Transverse colon (tissue), 4 donors: Measurements from ENCODE around the gene NTF3. TPM values are rescaled to one million over a fixed set of nuclear protein-coding genes. Genes with fewer than 3 reads are reported as not detected.

ENCODE experiments used
- DNase-seq: peaks from one replicate; pipeline ENCODE4 v3.0.0-alpha.2; 2019
- H3K27ac ChIP-seq, 4 donors: fragments of 200-600 bp; sonication (generic); 2 replicates each; pipeline ENCODE4 v1.5.1; 2016 to 2018; ENCODE audit warnings: inconsistent platforms in 4 of 4
- H3K27me3 ChIP-seq: fragments of 200-600 bp; sonication (generic); 2 replicates; pipeline ENCODE4 v1.5.1; 2017; ENCODE audit warnings: inconsistent platforms
- H3K36me3 ChIP-seq, 4 donors: fragments of 200-600 bp; sonication (generic); 2 replicates each; pipeline ENCODE4 v1.5.1; 2017 to 2019; ENCODE audit warnings: inconsistent platforms in 4 of 4
- H3K4me1 ChIP-seq, 4 donors: fragments of 200-600 bp; sonication (generic); 2 replicates each; pipeline ENCODE4 v1.5.1; 2017 to 2020; ENCODE audit warnings: inconsistent platforms in 4 of 4
- H3K4me3 ChIP-seq, 4 donors: fragments of 200-600 bp; sonication (generic); 1 replicate in 1 of 4; 2 replicates in 3 of 4; pipeline versions ENCODE4 v1.5.1 to v1.6.1; 2017 to 2019; ENCODE audit warnings: inconsistent platforms in 4 of 4
- H3K9me3 ChIP-seq, 2 donors: fragments of 200-600 bp; sonication (generic); 2 replicates each; pipeline ENCODE4 v1.5.1; 2017 to 2019; ENCODE audit warnings: inconsistent platforms in 2 of 2
- EP300 ChIP-seq: sonication (generic); formaldehyde crosslinking; IDR thresholded peaks from one replicate; pipeline ENCODE4 v1.6.1; 2017; ENCODE audit warnings: antibody characterized with exemption, low read depth
- POLR2A ChIP-seq: fragments of 450-650 bp; IDR thresholded peaks from one replicate; pipeline ENCODE4 v1.6.1; 2016; ENCODE audit warnings: antibody characterized with exemption, mild to moderate bottlenecking, moderate library complexity
- POLR2AphosphoS5 ChIP-seq, 3 donors: sonication (generic); formaldehyde crosslinking; IDR thresholded peaks; one replicate each; pipeline ENCODE4 v1.6.1; 2016; ENCODE audit warnings: antibody characterized with exemption in 3 of 3
- WGBS, 2 donors: methylation state at CpG; one replicate each; pipeline ENCODE4 v1.1.5; 2018; ENCODE audit warnings: low coverage in 1 of 2; 5-methylcytosine and 5-hydroxymethylcytosine counted together
- in situ Hi-C, 4 donors: fragments of 200-750 bp; cut with MboI; loops; one replicate each; pipeline versions ENCODE4 v1.15.0 to v1.15.1; 2017; ENCODE audit warnings: low sequenced_read_pairs in 3 of 4, low pct_ligation_motif_present in 1 of 4, low pct_unique_long_range_greater_than_20kb in 1 of 4
- intact Hi-C: fragments of 100-400 bp; cut with DNase I; formaldehyde crosslinking; loops from one replicate; pipeline ENCODE4 v1.15.1; 2023; ENCODE audit warnings: low total_unique reads
- total RNA-seq, 4 donors: library from RNA; depleted of rRNA; stranded (reverse); fragments of >200 nt; gene quantifications; one replicate each; pipeline ENCODE4 v1.1.0, GENCODE V29; 2016
- TF ChIP-seq, protein P1 (sequence below), 5 experiments: fragments of 200-600 bp in 3 of 5; fragments of 450-650 bp in 2 of 5; sonication (generic) in 3 of 5; IDR thresholded peaks; 1 replicate in 2 of 5; 2 replicates in 3 of 5; pipeline ENCODE4 v1.5.1; 2016 to 2017; ENCODE audit warnings: antibody characterized with exemption in 5 of 5, inconsistent platforms in 3 of 5, mild to moderate bottlenecking in 2 of 5, moderate library complexity in 1 of 5

NTF3 gene
- total RNA-seq, 4 donors from 2014 or later: 0.68 TPM; not detected in 3

DNA sequence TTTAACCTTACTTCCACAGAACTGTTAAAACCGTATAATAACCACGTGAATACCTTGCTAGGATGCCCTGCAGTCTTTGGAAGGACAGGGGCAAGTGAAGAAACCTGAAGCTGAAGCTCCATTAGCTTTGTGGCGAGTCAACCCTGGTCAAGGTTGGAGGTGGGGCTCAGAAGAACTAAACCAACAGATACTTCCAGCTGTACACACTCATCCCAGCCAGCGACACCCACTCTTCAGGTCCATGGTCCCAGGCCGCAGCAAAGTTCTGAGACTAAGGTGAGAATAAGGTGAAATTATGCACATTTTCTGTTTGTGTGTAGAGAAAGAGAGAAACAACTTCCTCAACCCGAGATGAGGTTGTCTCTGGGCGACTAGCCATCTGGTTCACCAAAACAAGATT, 77.6 kb downstream of the NTF3 start:
- no peaks in the 10 kb centered on the region for H3K27me3 ChIP-seq
- H3K27ac ChIP-seq: no peak overlapping the region
- in situ Hi-C loops: no loop called here
- 76 to 97% methylated on average over 5 to 7 of the region's 7 CpGs for WGBS, 2 donors
- no peaks in the 10 kb centered on the region for H3K36me3 ChIP-seq
- DNase-seq: no peak
- H3K4me1 ChIP-seq: peaks cover 0 to 11% (median 4%) of the 10 kb centered on the region in 4 donors
- H3K4me3 ChIP-seq: no peak overlapping the region
- H3K9me3 ChIP-seq: no peaks in the 10 kb centered on the region
- no peak for TF ChIP-seq POLR2A
- no peak for TF ChIP-seq POLR2AphosphoS5 (IDR thresholded peaks at IDR 0.05)
- TF ChIP-seq, protein P1, sequence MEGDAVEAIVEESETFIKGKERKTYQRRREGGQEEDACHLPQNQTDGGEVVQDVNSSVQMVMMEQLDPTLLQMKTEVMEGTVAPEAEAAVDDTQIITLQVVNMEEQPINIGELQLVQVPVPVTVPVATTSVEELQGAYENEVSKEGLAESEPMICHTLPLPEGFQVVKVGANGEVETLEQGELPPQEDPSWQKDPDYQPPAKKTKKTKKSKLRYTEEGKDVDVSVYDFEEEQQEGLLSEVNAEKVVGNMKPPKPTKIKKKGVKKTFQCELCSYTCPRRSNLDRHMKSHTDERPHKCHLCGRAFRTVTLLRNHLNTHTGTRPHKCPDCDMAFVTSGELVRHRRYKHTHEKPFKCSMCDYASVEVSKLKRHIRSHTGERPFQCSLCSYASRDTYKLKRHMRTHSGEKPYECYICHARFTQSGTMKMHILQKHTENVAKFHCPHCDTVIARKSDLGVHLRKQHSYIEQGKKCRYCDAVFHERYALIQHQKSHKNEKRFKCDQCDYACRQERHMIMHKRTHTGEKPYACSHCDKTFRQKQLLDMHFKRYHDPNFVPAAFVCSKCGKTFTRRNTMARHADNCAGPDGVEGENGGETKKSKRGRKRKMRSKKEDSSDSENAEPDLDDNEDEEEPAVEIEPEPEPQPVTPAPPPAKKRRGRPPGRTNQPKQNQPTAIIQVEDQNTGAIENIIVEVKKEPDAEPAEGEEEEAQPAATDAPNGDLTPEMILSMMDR (IDR thresholded peaks at IDR 0.05): no peak
- TF ChIP-seq EP300: no peak
- intact Hi-C loops: no loop called here

DNA sequence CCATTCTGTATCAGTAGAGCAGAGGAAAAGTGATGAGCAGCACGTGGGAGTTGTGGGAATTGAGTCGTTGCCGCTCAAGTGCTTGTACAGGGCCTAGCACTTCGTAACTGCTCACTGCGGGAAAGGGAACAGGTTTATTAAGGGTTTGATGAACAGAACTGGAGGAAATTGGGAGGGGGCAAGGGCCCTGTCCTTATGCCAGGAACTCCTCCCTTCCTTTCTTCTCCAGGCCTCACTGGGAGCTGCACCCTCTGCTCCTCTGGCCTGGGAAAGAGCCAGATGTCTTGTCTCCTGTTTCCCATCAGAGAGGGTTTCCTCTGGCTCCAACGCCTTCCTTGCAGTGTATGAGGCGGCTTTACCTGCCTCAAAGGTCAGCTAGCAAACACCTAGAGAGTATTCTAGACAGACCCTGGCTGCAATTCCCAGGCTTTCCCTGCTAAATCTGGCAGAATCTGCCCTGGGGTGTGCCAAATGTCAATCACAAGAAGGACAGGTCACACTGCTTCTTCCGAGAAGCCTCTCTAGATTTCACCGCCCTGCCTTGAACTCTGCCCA, 78.4 kb downstream of the NTF3 start:
- 69 to 91% methylated on average over 4 to 9 of the region's 9 CpGs for WGBS, 2 donors
- H3K4me1 ChIP-seq: peaks cover 0 to 11% (median 3%) of the 10 kb centered on the region in 4 donors
- H3K36me3 ChIP-seq: no peaks in the 10 kb centered on the region
- TF ChIP-seq EP300 (no peak), POLR2AphosphoS5 (IDR thresholded peaks at IDR 0.05) (no peak), POLR2A (no peak)
- TF ChIP-seq, protein P1 (IDR thresholded peaks at IDR 0.05): no peak
- no peaks in the 10 kb centered on the region for H3K27me3 ChIP-seq
- H3K9me3 ChIP-seq: no peaks in the 10 kb centered on the region
- no peak for DNase-seq
- in situ Hi-C loops (no loop called here), intact Hi-C loops (no loop called here)
- H3K4me3 ChIP-seq: no peak overlapping the region
- no peak overlapping the region for H3K27ac ChIP-seq

DNA sequence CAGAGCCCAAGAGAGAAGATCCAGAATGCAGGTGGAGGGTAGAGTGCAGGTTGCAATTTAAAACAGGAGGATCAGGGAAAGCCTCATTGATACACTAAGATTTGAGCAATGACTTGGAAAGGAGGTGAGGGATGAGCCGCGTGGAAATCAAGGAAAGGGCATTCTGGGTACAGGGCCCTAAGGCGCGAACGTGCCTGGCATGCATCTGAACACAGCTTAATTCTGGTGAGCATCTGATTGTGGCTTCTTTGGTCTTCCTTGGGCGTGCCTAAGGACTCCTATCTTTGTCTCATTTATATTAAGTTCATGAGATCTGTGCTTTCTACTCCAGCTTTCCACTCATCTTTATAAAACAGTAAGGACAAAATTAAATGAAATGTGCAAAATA, 79.3 kb downstream of the NTF3 start:
- in situ Hi-C loops (no loop called here), intact Hi-C loops (no loop called here)
- Histone ChIP-seq H3K27ac (no peak overlapping the region), H3K27me3 (no peaks in the 10 kb centered on the region), H3K36me3 (no peaks in the 10 kb centered on the region), H3K4me3 (no peak overlapping the region), H3K9me3 (no peaks in the 10 kb centered on the region), H3K4me1 (peaks cover 0 to 11% (median 3%) of the 10 kb centered on the region in 4 donors)
- TF ChIP-seq POLR2AphosphoS5 (IDR thresholded peaks at IDR 0.05): no peak
- TF ChIP-seq, protein P1 (IDR thresholded peaks at IDR 0.05): no peak
- no peak for TF ChIP-seq EP300
- WGBS, 2 donors: 62 to 76% methylated on average over 6 of the region's 6 CpGs
- no peak for DNase-seq

DNA sequence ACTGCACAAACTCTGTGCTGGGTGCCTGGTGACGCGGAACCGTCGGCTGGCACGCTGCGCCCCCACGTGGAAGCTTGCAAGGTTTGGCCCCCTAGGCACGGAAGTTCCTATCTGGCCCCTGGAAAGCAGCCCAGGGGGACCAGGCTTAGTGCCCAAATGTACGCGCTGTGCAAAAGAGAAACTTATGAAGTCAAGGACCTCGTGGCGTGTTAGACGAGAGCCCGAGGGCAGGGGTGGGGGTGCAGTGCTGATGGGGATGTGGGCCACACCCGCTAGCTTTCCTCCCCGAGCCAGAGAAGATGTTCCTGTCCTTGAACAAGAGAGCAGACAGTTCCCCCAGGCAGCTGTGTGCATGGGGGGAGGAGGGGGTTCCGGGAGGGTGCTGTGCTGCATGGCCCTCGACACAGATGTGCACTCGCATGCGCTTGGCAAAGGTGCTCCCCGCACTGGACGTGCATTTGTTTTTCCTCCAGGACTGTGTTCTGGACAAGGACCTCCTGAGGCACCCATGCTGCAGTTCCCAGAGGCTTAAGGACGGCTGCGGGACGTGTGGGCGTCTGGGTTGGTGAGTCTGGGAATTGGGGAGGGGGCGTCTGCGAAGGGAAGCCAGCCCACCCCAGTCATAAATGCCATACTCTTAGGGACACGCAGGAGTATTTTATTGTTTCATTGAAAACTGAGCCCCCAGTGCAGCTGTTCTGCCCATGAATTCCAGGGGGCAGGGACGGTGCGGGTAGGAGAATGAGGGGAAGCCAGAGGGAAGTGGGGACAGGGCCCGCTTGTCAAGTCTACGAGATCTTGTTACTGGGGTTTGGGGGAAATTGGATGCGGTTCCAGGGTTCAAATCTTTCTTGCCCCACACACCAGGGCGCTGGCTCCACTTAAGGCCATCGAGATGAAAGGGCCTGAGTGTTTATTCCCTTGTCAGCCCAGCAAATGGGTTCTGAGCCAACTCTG, 80.0 kb downstream of the NTF3 start:
- 48 to 95% methylated on average over 4 to 36 of the region's 36 CpGs for WGBS, 2 donors
- intact Hi-C loops: no loop called here
- Histone ChIP-seq H3K36me3 (no peaks in the 10 kb centered on the region), H3K9me3 (no peaks in the 10 kb centered on the region), H3K4me3 (no peak overlapping the region), H3K4me1 (peaks cover 0 to 11% (median 3%) of the 10 kb centered on the region in 4 donors), H3K27ac (no peak overlapping the region), H3K27me3 (no peaks in the 10 kb centered on the region)
- in situ Hi-C loops: no loop called here
- TF ChIP-seq EP300: no peak
- TF ChIP-seq POLR2AphosphoS5 (IDR thresholded peaks at IDR 0.05): no peak
- TF ChIP-seq, protein P1 (IDR thresholded peaks at IDR 0.05): peak; percentile 35 to 52 (median 50)
- TF ChIP-seq POLR2A: no peak
- DNase-seq: peak; percentile 34
